Muscle of back (tissue), 11 donors: ENCODE measurements around the gene BCAS3. TPM values are rescaled to one million over a fixed set of nuclear protein-coding genes. Genes with fewer than 3 reads are reported as not detected.
"Not testable (repeated sequence)": the region's sequence is repeated elsewhere in the genome, so short reads cannot be mapped to it uniquely, and the experiment has no call there.

Experiments
- DNase-seq, 3 donors: peaks; one replicate each; pipeline versions ENCODE4 v3.0.0 to v3.0.0-alpha.2; 2013
- polyA plus RNA-seq, 10 donors: library from polyadenylated mRNA; unstranded; fragments of 120-200 nt; gene quantifications; one replicate each; pipeline ENCODE4 v1.2.1, GENCODE V29; 2013; ENCODE audit not compliant: insufficient read length in 10 of 10

BCAS3 gene
- polyA plus RNA-seq, 10 donors: 8.0 to 13.2 (median 10.2) TPM

DNA sequence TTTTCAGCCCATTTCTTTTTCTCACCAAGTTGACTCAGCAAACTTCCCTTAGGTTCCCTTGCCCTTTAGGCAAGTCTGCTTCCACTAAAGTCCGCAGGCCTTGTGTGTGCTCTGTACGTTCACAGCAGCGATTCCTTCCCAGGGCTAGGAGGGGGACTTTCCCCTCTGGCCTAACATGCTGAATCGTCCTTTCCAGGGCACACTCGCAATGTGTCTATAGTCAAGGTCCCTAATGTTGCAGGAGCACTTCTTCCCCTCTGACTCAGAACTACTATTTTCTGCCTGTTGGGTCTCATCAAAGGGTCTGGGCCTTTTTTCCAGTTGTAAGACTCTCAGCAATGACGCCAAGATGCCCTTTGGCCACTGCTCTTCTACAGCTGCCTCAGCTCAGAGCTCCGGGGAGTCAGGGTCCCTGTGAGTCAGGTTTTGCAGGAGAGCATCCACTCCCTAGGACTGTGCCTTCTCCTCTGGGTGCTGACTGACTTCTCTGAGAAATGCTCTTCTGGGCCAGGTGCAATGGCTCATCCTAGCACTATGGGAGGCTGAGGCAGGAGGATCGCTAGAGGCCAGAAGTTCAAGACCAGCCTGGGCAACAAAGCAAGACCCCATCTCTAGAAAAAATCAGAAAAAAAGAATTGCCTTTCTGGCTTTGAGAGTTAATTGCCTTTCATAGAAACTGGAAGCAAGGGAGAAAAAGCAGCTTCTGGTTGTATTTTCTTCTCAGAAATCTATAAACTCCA lies 657.6 kb downstream of the BCAS3 start:
- no peak for DNase-seq

DNA sequence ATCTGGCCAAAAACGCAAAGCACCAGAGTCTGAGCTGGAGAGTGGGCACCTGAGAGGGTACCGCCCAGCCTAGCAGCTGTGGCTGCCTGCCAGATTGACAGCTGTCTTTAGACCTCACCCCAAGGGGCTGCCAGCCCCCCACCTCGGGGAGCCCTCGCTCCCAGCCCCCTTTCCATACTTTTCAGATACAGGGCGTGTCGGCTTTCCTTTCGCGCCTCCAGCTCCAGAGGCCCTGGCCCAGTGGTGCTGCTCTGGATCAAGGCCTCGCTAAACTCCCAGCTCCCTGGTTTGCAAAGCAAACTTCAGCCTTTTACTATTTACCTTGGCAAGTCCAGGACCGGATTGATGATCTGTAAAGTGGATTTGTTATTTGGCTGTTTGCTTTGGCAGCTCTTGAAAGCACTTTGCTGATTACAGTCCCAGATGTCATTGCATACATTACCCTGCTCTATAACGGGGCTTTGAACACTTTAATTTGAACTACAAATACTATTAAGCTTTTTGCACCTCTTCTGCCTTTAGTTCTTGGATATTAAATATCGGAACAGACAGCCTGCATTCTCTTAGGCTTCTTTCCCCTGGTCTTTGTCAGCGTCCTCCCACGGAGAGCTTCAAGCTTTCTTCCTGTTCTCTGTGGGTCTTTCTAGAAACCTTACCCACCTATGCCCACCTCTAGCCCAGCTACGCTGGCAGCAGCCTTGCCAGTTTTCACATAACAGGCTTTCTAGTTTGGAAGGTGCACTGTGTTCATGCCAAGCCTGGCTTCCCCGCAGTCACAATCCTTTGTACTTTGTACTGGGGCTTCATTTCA lies 658.4 kb downstream of the BCAS3 start:
- peak in 1 of 3 donors; percentile 58 for DNase-seq

DNA sequence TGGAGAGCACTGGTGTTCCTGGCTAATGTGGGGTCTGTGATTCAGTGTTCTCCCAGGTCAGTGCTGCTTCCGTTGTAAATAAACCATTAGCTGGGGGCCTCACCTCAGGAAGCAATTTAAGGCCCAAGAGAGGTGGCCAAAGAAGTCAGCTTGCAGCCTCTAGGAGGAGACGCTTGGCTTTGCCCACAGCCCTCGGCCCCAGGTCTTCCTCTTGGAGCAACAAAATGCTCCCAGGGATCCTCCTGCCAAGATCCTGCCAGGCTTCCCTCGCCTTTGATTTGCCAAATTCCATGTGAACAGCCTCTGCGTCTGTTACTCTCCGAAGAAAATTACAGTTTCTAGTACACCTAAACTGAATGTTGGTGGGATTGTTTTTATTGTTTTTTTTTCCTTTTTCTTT lies 659.6 kb downstream of the BCAS3 start:
- no peak for DNase-seq

DNA sequence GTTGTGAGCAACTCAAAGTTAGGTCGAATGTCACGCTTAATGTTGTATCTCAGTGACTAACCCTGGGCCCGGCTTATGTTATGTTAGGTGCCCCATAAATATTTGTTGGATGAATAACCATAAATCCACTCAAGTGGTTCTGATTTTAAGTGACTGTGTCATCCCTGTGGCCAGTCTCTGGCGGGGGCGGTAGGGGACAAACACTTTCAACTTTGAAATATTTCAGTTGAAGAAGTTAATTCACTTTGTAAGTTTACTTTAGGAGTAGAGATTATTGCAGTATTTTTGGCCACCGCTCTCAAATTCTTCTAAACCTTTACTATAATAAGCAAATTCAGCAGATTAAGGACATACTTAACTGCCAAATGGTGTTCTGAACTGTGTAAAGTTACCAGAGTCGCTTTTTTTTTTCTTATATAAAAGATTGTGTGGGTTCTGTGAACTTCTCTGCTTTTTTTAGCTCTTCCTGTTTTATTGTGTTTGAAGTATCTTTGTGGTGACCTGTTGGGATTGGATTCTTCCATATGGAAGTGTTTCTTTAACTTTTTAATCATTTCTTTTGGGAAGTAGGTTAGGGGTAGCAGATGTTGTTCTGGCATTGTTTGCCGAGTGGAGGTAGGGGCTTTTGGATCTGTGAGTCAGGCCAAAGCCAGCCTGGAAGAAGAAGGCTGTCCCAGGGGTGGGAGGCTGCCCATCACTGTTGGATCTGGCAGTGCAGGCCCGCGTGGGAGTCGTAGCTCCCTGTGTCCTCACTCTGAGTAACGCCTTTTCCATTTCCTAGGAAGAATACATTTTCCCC lies 660.5 kb downstream of the BCAS3 start:
- DNase-seq: peak in 1 of 3 donors; percentile 68

DNA sequence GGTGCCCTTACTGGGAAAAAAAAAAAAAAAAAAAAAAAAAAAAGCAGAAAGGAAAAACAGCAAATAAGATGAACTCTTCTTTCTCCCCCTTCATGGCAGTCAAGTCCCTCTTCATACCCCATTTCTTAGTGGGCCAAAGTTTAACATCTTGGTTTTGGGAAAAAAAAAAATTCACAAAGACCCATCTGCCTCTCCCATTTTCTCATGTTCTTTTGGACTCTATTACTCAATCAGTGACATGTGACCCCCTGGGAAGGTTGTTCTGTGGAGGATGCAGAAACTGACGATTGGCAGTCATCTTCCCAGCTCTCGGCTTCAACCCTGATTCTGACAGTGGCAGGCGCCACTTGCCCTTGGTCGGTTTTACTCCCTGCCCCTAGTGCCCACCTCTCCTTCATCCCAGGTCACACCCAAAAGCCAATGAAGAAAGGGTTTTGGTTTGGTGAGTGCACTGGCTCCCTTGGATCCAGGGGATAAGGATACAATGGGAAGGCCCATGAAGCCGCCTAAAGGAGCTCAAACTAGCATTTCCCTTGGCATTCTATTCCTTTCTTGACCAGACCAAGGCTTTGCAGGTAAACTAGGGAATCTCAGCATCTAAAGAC lies 661.3 kb downstream of the BCAS3 start:
- DNase-seq: no peak

DNA sequence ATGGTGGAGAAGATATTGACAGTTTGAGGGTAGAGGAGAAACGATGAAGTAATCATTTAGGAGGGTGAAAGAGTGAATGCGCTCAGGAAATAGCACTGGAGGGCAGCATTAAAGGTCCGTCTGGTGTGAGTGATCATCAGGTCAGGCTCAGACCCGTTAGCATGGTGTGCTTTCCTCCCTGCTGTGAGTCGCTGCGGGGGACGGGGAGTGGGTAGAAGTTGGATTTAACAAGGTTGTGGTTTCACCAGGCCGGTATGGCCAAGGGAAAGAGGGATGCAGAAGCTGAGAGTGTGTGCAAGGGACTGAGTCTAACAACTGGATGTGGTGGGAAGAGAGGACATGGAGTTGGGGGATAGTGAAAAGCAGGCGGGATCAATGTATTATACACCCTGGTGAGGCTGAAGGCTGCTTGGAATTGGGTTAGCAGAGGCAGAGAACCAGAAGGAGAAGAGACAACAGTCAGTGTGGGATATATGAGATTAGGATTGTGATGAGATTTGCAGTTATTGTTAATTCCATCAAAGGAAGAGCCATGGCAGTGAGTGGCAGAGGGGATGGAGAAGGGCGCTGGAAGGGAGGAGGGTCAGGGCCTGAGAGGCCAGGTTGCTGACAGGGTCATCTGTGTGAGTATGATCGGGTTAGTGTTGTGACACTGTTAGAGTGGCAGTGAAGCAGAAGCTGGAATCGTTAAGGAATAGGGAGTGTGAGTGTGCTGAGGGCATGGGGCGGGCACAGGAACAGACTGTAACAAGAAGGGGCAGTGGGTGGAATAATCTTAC lies 663.0 kb downstream of the BCAS3 start:
- no peak for DNase-seq

DNA sequence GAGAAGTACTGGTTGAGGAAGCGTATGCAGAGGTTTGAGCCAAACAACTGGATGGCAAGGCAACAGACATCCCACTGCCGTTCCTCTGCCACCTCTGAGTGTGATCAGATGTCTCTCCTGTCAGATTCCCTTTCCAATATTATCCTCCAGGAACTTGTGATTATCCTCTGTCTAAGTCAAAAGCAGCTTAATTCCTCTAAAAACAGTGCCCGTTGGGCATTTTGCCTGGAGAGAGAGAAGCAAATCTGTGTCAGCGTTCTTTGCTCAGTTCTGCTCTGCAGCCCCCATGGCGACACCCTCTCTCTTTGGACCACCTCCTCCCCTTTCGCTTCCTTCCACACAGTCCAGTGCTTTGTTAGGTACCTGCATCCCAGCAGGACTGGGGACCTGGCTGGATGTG lies 665.9 kb downstream of the BCAS3 start:
- DNase-seq: no peak

DNA sequence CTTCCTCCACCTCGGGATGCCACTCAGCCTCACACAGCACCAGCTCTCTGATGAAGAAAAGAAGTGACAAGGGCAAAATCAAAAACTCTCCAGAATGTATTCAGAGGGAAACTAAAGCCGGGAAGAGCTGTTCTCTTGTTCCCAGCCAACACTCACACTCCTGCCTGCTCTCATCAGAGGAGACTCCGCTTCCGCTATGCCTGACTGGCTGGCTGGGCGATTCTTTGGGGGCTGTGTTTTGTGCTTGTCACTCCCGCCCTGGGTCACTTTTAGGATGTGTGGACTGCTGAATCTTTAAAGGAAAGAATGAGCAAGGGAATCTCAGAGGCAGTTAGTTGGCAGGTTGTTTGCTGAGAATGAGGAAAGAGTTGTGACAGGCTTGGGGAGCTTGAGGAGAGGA lies 667.4 kb downstream of the BCAS3 start:
- no peak for DNase-seq

DNA sequence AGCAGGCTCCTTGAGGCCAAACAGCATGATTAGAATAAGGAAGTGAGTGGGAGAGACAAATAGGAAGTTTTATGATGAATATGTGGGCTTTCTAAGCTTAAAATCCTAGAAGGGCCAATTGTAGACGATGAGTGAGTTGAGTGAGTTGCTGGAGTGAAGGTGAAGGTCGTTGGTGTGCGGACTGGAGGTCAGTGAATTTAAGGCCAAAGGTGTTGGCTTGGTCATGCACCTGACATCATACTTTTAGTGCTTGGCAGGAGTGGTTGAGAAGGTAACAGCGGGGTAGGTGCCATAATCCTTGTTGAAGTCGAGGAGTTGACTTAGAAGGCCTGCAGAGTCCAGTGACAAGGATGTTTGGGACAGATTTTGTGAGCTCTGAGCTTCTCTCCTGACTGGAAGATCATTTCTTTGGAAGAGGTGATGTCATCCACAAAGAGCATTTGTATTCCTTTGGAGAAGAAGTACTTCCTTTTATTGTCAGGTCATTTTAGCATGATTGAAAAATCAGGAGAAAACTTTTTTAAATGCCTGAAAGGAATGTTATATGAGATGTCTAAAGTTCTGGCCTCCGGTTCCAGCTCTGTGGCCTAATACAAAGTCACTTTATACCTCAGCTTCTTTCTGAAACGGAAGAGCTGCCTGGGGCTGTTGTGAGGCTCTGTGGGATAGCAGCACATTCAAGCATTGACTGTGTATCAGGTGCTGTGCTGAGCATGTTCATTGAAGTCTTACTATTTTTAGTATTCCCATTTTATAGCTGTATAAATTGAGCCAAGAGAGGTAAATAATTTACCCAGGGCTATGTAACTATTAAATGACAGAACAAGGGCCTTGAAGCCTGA lies 668.4 kb downstream of the BCAS3 start:
- DNase-seq: no peak

DNA sequence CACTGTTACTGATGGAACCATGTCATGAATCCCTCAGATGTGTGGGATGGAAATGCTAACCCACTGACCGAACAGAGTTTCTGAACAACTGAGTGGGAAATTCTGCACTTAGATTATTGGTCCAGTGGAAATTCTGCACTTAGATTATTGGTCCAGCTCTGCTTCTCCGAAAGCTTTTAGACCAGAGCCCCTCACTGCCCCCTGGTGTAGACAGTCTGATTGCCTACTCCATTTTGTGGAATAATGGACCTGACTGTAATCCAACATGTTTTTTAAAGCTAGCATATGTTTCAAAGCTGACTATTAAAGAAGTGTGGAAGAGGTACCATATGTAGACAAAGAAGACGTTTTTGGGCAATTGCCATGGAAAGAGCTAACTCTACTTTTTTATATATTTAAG lies 671.7 kb downstream of the BCAS3 start:
- DNase-seq: no peak

DNA sequence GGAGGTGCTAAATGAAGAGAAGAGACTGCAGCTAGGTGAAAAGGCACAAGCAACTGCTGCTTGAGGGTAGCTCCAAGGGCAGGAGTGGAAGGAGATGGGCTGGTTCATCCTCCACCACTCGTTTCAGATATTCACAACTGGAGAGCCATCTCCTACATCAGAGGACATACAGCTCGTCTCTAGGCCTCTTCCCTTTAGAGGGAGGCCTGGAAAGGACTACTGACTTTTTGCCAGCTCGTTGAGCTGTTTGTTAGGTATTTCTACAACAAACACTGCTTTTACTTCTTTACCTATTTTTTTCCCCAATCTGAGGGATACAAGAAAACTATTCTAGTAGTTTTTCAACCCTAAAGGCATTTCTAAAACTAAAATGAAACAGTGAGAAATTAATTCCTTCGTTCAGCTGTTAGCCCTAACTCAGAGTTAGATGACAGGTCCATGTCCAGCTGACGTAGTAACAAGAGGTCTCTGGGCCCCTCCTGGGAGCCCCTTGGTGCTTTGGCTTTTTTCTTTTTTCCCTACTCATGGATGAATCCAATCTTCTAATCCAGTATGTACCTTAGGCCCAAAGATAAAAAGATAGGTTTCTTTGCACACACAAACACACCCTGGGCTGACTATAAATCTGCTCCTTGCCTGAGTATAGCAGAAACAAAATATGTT lies 674.2 kb downstream of the BCAS3 start:
- DNase-seq: no peak

DNA sequence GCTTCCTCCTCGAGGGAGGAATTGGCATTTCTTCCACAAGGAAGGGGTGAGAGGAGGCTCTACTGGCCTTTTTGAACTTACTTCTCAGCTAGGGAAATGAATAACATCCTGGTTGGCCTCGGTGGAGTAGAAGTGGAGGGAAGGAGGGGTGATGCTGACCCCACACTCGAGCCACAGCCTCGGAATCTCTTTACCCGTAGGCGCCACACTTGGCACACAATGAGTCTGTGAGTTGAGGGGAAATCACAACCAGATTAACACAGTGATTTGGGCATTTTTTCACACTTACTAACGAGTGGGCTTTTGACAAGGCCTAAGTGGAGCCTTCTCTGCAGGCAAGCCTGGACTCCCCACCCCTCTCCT lies 674.7 kb downstream of the BCAS3 start:
- no peak for DNase-seq

DNA sequence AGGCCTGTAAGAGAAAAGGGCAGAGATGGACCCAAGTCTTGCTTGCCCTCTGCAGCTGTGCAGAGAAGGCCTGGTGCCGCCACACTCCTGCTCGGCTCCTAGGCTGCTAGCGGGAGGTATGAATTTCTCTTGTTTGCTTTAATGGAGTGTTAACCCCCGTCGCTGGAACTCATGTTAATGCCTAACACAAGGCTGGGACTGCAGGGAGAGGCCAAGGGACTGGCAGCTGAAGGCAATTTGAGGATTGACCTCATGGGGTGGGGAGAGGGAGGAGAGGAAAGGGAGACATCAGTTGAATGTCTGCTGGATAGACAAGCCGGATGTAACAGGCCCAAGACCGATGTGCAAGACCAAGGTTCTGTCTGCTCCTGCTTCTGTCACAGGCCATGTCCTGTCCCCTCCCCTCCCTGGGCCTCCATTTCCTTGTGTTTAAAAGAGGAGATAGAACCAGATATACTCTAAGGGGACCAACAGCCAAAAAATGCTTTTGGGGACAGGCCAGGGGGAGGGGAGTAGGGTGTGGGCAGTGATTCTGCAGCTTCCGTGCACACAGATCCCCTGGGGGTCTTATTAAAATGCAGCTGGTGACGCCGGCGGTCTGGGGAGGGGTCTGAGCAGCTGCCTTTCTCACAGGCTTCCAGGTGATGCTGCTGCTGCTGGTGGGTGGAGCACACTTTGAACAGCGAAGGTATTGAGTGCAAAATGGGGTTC lies 675.3 kb downstream of the BCAS3 start:
- peak in 1 of 3 donors; percentile 54 for DNase-seq

DNA sequence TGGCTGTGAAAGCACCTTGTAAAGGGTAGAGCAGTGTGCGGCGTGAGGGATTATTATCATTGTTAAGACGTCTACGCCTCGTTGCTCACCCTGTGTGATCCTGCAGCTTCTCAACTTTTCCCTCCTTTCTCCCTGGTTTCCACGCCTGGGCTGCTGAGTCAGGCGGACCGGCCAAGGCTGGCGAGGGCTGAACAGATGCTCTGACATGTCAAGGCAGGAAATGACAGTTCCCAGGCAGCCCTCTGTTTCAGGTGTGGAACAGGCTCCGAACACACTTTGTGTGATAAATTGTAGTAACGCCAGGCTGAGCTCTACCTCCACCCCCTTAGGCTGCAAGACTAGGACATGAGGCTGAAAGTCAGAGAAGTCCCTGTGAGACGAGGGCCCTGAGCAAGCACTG lies 676.0 kb downstream of the BCAS3 start:
- DNase-seq: no peak

DNA sequence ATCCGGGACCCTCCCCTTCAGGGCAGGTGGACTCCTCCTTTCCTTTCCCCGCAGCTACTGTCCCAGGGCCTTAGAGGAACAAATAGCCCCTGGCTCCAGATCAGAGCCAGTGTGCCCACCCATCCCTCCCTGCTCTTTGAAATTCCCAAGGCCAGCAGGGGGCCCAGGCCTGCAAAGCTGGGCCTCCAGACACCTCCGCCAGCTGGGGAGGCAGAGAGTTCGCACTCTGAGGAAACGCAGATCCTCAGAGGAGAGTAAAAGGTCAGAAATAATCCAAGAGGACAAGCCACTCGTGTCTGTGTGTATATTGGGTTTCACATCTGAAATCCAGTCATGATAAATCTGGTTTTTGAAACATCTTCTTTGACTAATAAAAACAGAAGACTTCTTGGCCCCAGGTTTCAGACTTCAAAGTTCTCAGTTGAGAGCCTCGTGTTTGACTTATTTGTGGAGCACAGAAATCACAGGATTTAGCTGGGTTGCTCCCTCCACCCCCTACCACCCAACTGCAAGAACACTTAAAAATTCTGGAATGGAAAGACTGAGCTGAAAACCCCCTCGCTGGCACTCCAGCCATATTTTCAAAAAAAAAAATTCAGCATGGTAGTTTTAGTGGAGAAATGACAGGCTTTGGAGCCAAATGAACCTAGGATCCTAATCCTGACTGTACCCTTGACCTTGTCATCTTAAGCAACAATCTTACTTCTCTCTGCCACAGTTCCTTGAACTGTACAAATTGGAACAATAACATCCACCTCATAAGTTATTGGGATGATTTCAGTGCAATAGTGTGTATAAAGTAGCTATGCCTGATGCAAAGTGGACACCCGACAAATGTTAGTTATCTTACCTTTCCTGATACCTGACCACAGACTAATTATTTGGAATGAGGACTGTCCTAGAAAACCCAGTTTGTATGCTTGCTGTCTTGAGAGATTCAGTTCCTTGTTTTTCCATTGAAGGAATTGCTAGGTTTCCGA lies 677.5 kb downstream of the BCAS3 start:
- DNase-seq: no peak

DNA sequence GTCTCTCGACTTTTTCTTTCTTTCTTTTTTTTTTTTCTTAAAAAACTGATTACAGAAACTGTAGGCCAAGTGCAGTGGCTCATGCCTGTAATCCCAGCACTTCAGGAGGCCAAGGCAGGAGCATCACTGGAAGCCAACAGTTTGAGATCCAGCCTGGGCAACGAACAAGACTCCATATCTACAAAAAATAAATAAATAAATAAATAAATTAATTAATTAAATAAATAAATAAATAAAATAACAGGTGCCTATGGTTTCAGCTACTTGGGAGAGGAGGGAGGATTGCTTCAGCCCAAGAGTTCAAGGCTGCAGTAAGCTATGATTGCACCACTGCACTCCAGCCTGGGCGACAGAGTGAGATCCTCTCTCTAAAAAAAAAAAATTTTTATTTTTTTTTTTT lies 679.4 kb downstream of the BCAS3 start:
- DNase-seq: not testable (repeated sequence)

DNA sequence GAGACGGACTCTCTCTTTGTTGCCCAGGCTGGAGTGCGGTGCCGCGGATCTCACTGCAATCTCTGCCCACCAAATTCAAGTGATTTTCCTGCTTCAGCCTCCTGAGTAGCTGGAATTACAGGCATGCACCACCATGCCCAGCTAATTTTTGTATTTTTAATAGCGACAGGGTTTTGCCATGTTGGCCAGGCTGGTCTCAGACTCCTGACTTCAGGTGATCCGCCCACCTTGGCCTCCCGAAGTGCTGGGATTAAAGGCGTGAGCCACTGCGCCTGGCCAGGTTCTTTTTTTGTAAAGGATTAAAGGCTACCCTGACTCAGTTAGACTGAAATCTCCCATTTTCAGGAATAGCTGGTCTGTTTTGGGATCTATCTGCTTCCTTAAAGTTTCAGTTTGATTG lies 681.9 kb downstream of the BCAS3 start:
- not testable (repeated sequence) for DNase-seq
